SKM-1 (cell line): Measurements from ENCODE around the gene ZNF467.

Experiments used
- DNase-seq: peaks from one replicate; lab custom pipeline; 2025; ENCODE audit not compliant: unreplicated experiment; lab: John Stamatoyannopoulos, UW

Gene ZNF467, protein sequence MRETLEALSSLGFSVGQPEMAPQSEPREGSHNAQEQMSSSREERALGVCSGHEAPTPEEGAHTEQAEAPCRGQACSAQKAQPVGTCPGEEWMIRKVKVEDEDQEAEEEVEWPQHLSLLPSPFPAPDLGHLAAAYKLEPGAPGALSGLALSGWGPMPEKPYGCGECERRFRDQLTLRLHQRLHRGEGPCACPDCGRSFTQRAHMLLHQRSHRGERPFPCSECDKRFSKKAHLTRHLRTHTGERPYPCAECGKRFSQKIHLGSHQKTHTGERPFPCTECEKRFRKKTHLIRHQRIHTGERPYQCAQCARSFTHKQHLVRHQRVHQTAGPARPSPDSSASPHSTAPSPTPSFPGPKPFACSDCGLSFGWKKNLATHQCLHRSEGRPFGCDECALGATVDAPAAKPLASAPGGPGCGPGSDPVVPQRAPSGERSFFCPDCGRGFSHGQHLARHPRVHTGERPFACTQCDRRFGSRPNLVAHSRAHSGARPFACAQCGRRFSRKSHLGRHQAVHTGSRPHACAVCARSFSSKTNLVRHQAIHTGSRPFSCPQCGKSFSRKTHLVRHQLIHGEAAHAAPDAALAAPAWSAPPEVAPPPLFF

DNA sequence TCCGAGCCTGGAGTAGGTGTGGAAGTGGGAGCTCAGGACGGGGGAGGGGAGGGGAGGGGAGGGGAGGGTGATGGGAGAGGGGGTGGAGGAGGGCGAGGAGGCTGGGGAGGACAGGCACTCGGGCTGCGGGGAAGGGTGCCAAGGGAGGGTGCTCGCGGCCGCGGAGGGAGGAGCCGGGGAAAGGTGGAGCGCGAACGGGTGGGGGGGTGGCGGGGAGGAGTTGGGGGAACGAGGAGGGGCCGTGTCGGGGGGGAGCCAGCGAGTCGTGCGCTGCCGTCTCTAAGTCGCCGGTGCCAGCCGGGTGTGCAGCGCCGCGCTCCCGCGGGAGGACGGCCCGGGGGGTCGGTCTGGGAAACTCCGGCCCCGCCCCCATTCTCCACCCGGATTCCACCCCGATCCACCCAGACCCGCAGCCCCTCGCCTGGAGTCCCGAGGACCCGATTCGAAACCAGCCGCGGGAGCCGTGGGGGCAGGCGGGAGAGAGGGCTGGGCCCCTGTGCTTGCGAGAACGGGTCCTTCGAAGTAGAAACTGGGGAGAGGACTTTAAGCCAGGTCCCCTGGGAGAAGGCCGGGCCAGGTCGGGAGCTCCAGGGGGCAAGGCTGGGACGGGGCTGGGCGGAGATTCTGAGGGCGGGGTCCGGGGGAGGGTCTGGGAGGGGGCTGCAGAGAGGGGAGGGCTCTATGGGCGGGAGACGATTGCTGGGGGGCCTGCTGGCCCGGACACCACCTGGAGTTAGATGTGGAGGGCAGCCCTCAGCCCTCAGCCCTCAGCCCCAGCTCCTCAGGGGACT lies at the start of gene ZNF467:
Gene ZNF467 (minus strand): TSS at position 143 of the 791 bp plus-strand sequence. CDS start 2,556 bp downstream, outside the sequence.
- DNase-seq: no peak

DNA sequence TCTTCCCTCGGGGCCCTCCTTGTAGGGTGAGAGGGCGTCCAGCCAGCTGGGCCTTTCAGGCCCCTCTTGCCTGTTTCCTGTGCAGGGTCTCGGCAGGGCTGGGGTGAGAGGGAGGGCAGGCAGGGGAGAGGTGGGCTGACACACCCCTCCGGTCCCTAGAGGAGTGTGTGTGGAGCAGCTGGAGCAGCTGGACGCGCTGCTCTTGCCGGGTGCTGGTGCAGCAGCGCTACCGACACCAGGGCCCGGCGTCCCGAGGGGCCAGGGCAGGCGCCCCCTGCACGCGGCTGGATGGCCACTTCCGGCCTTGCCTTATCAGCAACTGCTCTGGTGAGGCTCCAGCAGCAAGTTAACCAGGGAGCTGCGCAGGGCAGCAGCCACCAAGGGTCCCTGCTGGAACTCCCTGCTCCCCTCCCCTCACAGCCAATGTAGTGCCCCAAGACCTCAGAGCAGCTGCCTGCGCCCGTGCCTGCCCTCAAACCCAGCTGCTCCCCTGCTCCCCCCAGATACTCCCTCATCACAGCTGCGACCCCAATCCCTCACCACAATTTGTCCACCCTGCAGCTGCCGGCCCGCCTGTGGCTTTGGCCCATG lies 49.1 kb upstream of the ZNF467 start:
- DNase-seq: no peak

DNA sequence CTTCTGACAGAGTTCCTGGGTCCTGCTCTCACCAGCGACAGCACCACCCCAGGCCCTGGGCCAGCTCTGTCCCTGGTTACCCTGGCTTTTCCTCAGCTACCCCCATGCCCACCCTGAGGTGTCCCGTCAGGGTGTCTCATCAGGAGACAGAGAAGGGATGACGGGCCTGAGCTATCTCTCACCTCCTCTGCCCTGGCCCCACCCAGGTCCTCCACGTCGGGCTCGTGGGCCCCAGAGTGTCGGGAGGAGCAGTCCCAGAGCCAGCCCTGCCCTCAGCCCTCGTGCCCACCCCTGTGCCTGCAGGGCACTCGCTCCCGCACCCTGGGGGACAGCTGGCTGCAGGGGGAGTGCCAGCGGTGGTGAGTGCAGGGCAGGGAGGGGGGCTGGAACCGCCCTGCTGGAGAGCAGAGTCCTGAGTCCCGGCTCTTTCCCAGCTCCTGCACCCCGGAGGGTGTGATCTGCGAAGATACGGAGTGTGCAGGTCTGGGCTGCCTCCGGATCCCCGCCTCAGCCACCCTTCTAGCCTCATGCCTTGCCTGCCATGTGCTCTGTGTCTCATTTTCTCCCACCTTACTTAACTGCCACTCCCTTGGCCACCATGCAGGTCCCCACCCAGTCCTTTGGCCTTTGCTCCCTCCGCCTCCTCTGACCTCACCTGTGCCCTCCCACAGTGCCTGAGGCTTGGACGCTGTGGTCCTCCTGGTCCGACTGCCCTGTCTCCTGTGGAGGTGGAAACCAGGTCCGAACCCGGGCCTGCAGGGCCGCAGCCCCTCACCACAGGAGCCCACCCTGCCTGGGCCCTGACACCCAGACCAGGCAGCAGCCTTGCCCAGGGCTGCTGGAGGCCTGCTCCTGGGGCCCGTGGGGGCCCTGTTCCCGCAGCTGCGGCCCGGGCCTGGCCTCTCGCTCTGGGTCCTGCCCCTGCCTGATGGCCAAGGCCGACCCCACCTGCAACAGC lies 48.1 kb upstream of the ZNF467 start:
- DNase-seq: no peak

DNA sequence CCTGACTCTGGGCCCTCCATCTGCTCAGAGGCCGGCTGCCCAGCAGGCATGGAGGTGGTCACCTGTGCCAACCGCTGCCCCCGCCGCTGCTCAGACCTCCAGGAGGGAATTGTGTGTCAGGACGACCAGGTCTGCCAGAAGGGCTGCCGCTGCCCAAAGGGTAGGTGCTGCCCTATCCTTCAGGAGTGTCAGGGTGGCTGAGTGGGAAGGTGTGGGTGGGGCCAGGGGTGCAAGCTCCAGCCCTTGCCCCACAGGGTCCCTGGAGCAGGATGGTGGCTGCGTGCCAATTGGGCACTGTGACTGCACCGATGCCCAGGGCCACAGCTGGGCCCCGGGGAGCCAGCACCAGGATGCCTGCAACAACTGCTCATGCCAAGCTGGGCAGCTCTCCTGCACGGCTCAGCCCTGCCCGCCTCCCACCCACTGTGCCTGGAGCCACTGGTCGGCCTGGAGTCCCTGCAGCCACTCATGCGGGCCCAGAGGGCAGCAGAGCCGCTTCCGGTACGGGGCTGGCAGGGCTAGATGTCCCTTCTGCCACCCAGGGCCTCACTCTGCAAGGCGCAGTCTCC lies 47.3 kb upstream of the ZNF467 start:
- no peak for DNase-seq

DNA sequence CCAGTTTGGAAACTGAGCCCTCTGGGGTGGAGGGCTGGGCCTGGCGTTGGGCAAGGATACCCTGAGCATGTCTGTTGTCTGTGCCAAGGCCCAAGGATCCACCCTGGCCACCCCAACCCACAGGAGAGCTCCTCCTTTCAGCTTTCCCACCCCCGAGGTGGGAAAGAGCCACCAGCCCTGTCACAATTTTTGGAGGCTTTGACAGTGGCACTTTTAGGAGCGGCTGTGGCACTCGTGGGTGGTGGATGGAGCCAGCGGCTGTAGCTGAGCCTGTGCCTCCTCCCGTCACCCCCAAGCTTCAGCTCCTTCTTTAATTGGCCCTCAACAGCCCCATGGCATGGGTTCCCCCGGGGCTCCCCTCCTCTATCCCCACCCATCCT lies 46.6 kb upstream of the ZNF467 start:
- DNase-seq: no peak

DNA sequence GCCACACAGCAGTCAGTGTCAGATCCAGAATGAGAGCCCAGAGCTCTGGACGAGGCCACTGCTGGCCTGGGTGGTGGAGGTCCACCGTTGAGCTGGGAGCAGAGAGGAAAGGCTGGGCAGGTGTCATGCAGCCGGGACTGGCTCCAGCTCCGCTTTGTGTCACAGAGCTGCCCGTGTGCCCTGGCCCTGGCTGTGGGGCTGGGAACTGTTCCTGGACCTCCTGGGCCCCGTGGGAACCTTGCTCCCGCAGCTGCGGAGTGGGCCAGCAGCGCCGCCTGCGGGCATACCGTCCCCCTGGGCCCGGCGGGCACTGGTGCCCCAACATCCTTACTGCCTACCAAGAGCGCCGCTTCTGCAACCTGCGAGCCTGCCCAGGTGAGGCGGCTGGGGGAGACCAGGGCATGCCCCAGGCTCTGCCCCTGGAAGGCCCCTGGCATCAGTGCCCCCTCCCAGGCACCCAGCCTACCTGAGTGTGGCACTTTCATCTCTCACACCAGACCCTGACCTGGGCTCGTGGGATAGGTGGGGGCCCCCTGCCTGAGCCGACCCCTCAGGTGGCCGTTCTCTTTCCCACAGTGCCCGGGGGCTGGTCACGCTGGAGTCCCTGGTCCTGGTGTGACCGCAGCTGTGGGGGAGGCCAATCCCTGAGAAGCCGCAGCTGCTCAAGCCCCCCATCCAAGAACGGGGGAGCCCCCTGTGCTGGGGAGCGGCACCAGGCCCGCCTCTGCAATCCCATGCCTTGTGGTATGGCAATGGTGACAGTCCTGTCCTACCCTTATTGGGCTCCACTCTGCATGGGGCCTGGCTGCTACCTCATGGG lies 46.0 kb upstream of the ZNF467 start:
- DNase-seq: no peak

DNA sequence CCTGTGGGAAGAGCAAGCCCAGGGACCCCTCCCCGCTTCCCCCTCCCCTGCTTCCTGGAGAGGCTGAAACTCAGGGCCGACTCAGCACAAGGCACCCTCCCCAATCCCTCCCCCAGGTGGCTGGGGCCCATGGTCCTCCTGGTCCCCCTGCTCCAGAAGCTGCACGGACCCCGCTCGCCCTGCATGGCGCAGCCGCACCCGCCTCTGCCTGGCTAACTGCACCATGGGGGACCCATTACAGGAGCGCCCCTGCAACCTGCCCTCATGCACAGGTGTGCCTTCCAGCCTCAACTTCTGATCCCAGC lies 45.1 kb upstream of the ZNF467 start:
- DNase-seq: no peak

DNA sequence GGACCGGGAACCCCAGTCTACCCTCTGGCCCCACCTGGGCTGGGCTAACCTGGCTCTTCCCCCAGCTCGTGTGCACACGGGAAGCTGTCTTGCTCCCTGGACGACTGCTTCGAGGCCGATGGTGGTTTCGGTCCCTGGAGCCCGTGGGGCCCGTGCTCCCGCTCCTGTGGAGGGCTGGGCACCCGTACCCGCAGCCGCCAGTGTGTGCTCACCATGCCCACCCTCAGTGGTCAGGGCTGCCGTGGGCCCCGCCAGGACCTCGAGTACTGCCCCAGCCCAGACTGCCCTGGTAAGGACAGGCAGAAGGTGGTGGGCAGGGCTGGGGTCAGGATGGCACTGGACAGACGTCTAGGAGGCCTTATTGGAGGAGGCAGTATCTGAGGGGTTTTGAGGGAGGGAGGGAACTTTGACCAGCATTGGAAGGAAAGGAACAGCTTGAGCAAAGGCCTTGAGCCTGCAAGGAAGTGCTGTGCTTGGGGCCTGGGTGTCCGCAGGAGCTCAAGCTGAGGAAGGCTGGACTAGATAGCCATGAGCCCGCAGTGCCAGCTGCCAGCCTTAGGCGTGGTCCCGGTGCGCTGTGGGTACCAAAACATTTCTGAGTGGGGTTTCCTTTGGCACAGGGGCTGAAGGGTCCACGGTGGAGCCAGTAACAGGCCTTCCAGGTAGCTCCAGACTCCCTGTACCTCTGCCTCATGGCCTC lies 44.6 kb upstream of the ZNF467 start:
- DNase-seq: no peak

DNA sequence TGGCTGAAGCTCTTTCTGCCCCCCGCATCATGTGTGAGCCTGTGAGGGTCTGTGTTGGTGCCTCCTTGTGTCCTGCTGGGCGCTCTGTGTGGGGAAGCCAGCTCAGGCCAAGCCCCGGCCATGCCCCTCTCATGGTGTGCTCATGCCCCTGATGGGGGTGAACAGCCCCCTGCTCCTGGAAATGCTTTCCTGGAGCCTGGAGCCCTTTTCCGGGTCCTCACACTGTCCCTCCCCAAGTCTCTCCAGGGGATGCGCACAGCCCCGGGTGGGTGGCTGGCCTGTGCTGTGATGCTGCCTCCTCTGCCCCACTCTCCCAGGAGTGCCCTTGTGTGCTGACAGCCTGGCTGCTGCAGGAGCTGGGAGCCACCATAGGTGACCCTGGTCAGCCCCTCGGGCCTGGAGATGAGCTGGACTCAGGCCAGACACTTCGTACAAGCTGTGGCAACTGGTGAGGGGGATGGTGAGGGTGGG lies 43.9 kb upstream of the ZNF467 start:
- no peak for DNase-seq

DNA sequence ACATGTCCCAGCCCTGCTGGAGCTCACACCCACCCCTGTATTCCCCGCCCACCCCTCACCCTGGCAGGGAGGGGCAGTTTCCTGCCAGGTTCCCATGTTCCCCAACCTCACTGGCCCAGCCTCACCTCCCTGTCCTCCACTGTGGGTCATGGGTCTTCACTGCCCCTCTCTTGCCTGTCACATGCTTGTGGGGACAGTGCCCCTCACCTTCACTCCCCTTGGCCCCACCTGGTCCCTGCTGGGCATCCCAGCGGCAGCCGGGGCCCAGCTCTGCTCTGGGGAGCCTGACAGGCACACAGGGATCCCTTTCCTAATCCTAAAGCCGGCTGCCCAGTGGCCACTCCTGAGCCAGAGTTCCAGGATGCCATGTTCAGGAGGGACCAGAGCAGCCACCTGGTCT lies 43.4 kb upstream of the ZNF467 start:
- DNase-seq: no peak

DNA sequence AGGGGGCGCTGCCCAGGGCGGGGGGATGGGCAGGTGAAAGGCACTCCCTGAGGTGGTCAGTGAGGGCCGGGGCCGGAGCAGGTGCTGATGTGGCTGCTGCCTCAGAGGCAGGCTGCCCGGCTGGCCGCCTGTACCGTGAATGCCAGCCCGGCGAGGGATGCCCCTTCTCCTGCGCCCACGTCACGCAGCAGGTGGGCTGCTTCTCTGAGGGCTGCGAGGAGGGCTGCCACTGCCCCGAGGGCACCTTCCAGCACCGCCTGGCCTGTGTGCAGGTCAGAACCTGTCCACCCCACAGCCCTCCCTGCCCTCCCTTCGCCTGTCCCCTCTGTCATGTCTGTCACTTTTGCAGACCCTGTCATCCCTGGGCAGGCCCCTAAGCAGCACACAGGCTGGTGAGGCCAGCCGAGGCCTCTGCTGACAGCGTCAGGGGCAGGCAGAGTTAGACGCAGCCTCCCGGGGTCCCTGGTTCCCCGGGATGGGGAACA lies 42.9 kb upstream of the ZNF467 start:
- no peak for DNase-seq

DNA sequence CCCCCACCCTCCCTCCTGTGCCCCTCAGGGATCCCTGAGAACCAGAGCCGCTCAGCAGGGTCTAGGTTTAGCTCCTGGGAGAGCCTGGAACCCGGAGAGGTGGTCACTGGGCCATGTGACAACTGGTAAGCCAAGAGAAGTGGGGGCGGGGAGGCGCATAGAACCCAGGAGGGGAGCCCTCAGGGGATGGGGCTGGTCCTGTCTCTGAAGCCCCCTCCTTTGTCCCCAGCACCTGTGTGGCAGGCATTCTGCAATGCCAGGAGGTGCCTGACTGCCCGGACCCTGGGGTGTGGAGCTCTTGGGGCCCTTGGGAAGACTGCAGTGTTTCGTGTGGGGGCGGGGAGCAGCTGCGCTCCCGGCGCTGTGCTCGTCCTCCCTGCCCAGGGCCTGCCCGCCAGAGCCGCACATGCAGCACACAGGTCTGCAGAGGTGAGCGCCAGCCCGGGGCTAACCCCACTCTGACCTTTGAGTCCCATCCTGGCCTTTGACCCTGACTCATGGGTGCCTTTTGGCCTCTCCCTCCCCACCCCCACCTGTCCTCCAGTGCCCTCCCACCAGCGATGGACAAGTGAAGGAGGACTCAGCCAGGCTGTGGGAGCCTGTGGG lies 42.4 kb upstream of the ZNF467 start:
- DNase-seq: no peak

DNA sequence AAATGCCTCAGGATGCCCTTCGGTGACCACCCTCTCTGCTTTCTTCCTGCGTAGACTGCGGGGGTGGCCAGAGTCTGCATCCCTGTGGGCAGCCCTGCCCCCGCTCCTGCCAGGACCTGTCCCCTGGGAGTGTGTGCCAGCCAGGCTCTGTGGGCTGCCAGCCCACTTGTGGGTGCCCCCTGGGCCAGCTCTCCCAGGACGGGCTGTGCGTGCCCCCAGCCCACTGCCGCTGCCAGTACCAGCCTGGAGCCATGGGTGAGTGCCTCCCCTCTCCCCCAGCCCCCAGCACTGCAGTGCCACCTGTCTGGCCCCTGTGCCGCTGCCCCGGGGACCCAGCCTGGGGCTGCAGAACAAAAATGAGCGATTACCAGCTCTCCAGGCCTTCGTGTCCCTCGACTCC lies 41.7 kb upstream of the ZNF467 start:
- no peak for DNase-seq

DNA sequence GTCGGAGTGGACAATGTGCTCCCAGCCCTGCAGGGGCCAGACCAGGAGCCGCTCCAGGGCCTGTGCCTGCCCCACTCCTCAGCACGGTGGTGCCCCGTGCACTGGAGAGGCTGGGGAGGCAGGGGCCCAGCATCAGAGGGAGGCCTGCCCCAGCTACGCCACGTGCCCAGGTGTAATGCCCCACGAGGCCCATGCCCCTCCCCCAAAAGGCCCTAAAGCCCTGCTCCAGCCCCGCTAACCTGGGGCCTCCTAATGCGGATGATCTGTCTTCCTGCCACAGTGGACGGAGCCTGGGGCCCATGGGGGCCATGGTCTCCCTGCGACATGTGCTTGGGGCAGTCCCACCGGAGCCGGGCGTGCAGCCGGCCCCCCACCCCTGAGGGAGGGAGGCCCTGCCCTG lies 41.1 kb upstream of the ZNF467 start:
- DNase-seq: no peak

DNA sequence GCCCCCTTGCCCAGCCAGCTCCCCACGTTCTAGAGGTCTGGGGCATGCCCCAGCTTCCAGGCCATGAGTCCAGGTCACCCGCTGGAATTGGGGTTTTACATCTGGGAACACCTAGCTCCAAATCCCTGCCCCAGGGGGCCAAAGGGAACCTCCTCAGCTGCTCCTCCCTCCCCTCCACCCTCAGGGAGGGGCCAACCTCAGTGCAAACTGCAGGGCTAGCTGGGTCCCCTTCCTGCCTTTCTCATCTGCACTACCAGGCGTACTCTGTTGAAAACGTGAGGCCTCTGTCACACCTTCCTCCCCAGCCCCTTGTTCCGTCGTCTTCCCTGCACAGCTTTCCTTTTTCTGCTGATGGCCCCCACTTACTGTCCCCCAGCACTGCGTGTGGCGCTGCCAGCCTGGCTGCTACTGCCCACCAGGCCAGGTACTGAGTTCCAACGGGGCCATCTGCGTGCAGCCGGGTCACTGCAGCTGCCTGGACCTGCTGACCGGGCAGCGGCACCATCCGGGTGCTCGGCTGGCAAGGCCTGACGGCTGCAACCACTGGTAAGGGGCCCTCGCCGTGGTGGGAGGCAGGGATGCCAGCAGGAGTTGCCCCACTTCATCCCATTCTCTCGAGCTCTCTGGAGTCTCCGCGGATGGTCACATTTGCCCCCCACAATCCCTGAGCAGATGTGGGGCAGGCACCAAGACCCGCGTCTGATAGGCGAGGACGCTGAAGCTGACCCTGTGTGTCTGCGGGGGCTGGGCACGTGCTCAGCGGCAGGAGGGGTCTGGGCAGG lies 40.1 kb upstream of the ZNF467 start:
- DNase-seq: no peak

DNA sequence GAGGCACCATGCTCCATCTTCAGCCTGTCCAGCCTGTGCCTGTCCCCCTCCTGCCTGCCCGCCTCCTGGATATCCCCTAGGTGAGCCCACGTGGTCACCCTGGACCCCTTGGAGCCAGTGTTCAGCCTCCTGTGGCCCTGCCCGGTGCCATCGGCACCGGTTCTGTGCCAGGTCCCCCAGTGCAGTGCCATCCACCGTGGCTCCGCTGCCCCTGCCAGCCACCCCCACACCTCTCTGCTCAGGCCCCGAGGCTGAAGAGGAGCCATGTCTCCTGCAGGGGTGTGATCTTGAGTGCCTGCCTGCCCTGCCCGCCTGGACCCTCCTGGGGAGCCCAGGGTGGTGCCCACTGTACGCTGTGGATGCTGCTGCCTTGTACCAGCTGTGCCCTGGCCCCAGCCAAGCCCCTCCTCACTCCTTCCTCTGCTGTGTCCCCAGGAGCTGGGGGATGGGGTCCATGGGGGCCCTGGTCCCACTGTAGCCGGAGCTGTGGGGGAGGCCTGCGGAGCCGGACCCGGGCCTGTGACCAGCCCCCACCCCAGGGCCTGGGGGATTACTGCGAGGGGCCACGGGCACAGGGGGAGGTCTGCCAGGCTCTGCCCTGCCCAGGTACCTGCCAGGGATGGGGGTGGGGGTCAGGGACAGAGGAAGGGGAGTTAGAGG lies 38.6 kb upstream of the ZNF467 start:
- no peak for DNase-seq

DNA sequence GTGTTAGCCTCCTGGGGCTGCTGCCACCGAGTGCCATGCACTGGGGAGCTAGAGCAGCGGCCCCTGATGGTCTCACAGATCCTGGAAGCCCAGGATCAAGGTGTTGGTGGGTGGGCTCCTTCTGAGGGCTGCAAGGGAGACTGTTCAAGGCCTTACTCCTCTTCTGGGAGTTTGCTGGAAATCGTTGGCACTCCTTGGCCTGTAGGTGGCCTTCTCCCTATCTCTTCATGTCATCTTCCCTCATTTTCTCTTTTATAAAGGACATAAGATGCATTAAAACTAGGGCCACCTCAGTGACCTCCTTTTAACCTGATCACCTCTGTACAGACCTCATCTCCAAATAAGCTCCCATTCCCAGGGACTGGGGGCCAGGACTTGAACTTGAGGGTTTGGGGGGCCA lies 37.8 kb upstream of the ZNF467 start:
- no peak for DNase-seq
